Activated CD8-positive, alpha-beta memory T cell treated with anti-CD3 and anti-CD28 coated beads, Interleukin-2, amount 50 U/mL, for 4 hours (primary cell): Measurements from ENCODE around the gene GJC1.

Source experiments
- DNase-seq: peaks from one replicate; pipeline ENCODE4 v3.0.0-alpha.2; 2020

GJC1 gene

GRCh38 chr17:44775838-44776621 is 54.1 kb downstream of the GJC1 start:
- DNase-seq = no peak

GRCh38 chr17:44775136-44775837 is 54.8 kb downstream of the GJC1 start:
- DNase-seq = peak; percentile 99

- DNase-seq = peak; percentile 91
Observed at GRCh38 chr17:44774271-44775135, 55.6 kb downstream of the GJC1 start.

GRCh38 chr17:44773140-44773539 is 56.9 kb downstream of the GJC1 start:
- no peak for DNase-seq

- DNase-seq = no peak
Observed at GRCh38 chr17:44772308-44773045, 57.6 kb downstream of the GJC1 start.

GRCh38 chr17:44770166-44770925 is 59.7 kb downstream of the GJC1 start:
- DNase-seq = no peak

- no peak for DNase-seq
Observed at GRCh38 chr17:44769647-44770084, 60.4 kb downstream of the GJC1 start.

GRCh38 chr17:44769230-44769629 is 60.9 kb downstream of the GJC1 start:
- DNase-seq = no peak

- DNase-seq = no peak
Observed at GRCh38 chr17:44768505-44769142, 61.5 kb downstream of the GJC1 start.

- DNase-seq = no peak
Observed at GRCh38 chr17:44767493-44767892, 62.6 kb downstream of the GJC1 start.

- DNase-seq = no peak
Observed at GRCh38 chr17:44766409-44767038, 63.6 kb downstream of the GJC1 start.

GRCh38 chr17:44765965-44766364 is 64.1 kb downstream of the GJC1 start:
- DNase-seq = no peak

GRCh38 chr17:44763170-44763569 is 66.9 kb downstream of the GJC1 start:
- no peak for DNase-seq

GRCh38 chr17:44761932-44762810 is 67.9 kb downstream of the GJC1 start:
- DNase-seq = no peak

GRCh38 chr17:44760474-44761308 is 69.4 kb downstream of the GJC1 start:
- no peak for DNase-seq

GRCh38 chr17:44759916-44760243 is 70.2 kb downstream of the GJC1 start:
- DNase-seq = no peak

GRCh38 chr17:44759086-44759915 is 70.8 kb downstream of the GJC1 start:
- DNase-seq = no peak
